Measurements from ENCODE around the gene SLX9.

SLX9 gene

GRCh38 chr21:44939532-44940115, at the start of gene SLX9:
SLX9 (plus strand) TSS chr21:44940029; CDS start chr21:44940058, 29 bp downstream.
- Histone ChIP-seq H3K27me3 (ENCODE audit: control insufficient read depth, insufficient read depth, low read length) (peaks cover 3% of the 10 kb centered on the region), H3K9ac (ENCODE audit: low read length) (peak within 1 kb of the TSS; percentile 81), H3K27ac (ENCODE audit: low read length) (no peak within 1 kb of the TSS), H3K4me1 (ENCODE audit: control insufficient read depth, low read depth, low read length) (peaks cover 12% of the 10 kb centered on the region), H3K4me3 (ENCODE audit: low read length) (peak within 1 kb of the TSS; percentile 97), H3K9me3 (ENCODE audit: control insufficient read depth, low read depth, low read length) (no peaks in the 10 kb centered on the region), H3K36me3 (ENCODE audit: control insufficient read depth, low read depth, low read length) (peaks cover 13% of the 10 kb centered on the region)

GRCh38 chr21:44890338-44890931, 49.4 kb upstream of the SLX9 start:
- H3K27me3 ChIP-seq (ENCODE audit: control insufficient read depth, insufficient read depth, low read length) = no peaks in the 10 kb centered on the region
- no peaks in the 10 kb centered on the region for H3K9me3 ChIP-seq (ENCODE audit: control insufficient read depth, low read depth, low read length)
- H3K36me3 ChIP-seq (ENCODE audit: control insufficient read depth, low read depth, low read length) = no peaks in the 10 kb centered on the region
- no peak overlapping the region for H3K27ac ChIP-seq (ENCODE audit: low read length)
- no peak overlapping the region for H3K9ac ChIP-seq (ENCODE audit: low read length)
- H3K4me3 ChIP-seq (ENCODE audit: low read length) = no peak overlapping the region
- H3K4me1 ChIP-seq (ENCODE audit: control insufficient read depth, low read depth, low read length) = no peaks in the 10 kb centered on the region

- no peak overlapping the region for H3K4me3 ChIP-seq (ENCODE audit: low read length)
- H3K4me1 ChIP-seq (ENCODE audit: control insufficient read depth, low read depth, low read length) = no peaks in the 10 kb centered on the region
- no peaks in the 10 kb centered on the region for H3K27me3 ChIP-seq (ENCODE audit: control insufficient read depth, insufficient read depth, low read length)
- H3K9me3 ChIP-seq (ENCODE audit: control insufficient read depth, low read depth, low read length) = no peaks in the 10 kb centered on the region
- H3K27ac ChIP-seq (ENCODE audit: low read length) = no peak overlapping the region
- no peaks in the 10 kb centered on the region for H3K36me3 ChIP-seq (ENCODE audit: control insufficient read depth, low read depth, low read length)
- no peak overlapping the region for H3K9ac ChIP-seq (ENCODE audit: low read length)
Observed at GRCh38 chr21:44890961-44891541, 48.8 kb upstream of the SLX9 start.

GRCh38 chr21:44891631-44892031, 48.2 kb upstream of the SLX9 start:
- H3K9me3 ChIP-seq (ENCODE audit: control insufficient read depth, low read depth, low read length) = no peaks in the 10 kb centered on the region
- no peak overlapping the region for H3K9ac ChIP-seq (ENCODE audit: low read length)
- no peaks in the 10 kb centered on the region for H3K27me3 ChIP-seq (ENCODE audit: control insufficient read depth, insufficient read depth, low read length)
- H3K4me3 ChIP-seq (ENCODE audit: low read length) = no peak overlapping the region
- no peaks in the 10 kb centered on the region for H3K4me1 ChIP-seq (ENCODE audit: control insufficient read depth, low read depth, low read length)
- no peaks in the 10 kb centered on the region for H3K36me3 ChIP-seq (ENCODE audit: control insufficient read depth, low read depth, low read length)
- no peak overlapping the region for H3K27ac ChIP-seq (ENCODE audit: low read length)

GRCh38 chr21:44892095-44892494, 47.7 kb upstream of the SLX9 start:
- no peak overlapping the region for H3K27ac ChIP-seq (ENCODE audit: low read length)
- no peak overlapping the region for H3K4me3 ChIP-seq (ENCODE audit: low read length)
- H3K9me3 ChIP-seq (ENCODE audit: control insufficient read depth, low read depth, low read length) = no peaks in the 10 kb centered on the region
- no peak overlapping the region for H3K9ac ChIP-seq (ENCODE audit: low read length)
- H3K4me1 ChIP-seq (ENCODE audit: control insufficient read depth, low read depth, low read length) = no peaks in the 10 kb centered on the region
- H3K36me3 ChIP-seq (ENCODE audit: control insufficient read depth, low read depth, low read length) = no peaks in the 10 kb centered on the region
- H3K27me3 ChIP-seq (ENCODE audit: control insufficient read depth, insufficient read depth, low read length) = no peaks in the 10 kb centered on the region

GRCh38 chr21:44892536-44893277, 47.1 kb upstream of the SLX9 start:
- no peak overlapping the region for H3K4me3 ChIP-seq (ENCODE audit: low read length)
- no peaks in the 10 kb centered on the region for H3K9me3 ChIP-seq (ENCODE audit: control insufficient read depth, low read depth, low read length)
- H3K27me3 ChIP-seq (ENCODE audit: control insufficient read depth, insufficient read depth, low read length) = no peaks in the 10 kb centered on the region
- H3K4me1 ChIP-seq (ENCODE audit: control insufficient read depth, low read depth, low read length) = no peaks in the 10 kb centered on the region
- no peaks in the 10 kb centered on the region for H3K36me3 ChIP-seq (ENCODE audit: control insufficient read depth, low read depth, low read length)
- no peak overlapping the region for H3K27ac ChIP-seq (ENCODE audit: low read length)
- H3K9ac ChIP-seq (ENCODE audit: low read length) = no peak overlapping the region

GRCh38 chr21:44893278-44893556, 46.6 kb upstream of the SLX9 start:
- Histone ChIP-seq H3K4me3 (ENCODE audit: low read length) (no peak overlapping the region), H3K36me3 (ENCODE audit: control insufficient read depth, low read depth, low read length) (no peaks in the 10 kb centered on the region), H3K9me3 (ENCODE audit: control insufficient read depth, low read depth, low read length) (no peaks in the 10 kb centered on the region), H3K27ac (ENCODE audit: low read length) (no peak overlapping the region), H3K9ac (ENCODE audit: low read length) (no peak overlapping the region), H3K27me3 (ENCODE audit: control insufficient read depth, insufficient read depth, low read length) (no peaks in the 10 kb centered on the region), H3K4me1 (ENCODE audit: control insufficient read depth, low read depth, low read length) (no peaks in the 10 kb centered on the region)

- H3K9me3 ChIP-seq (ENCODE audit: control insufficient read depth, low read depth, low read length) = no peaks in the 10 kb centered on the region
- H3K27me3 ChIP-seq (ENCODE audit: control insufficient read depth, insufficient read depth, low read length) = no peaks in the 10 kb centered on the region
- H3K36me3 ChIP-seq (ENCODE audit: control insufficient read depth, low read depth, low read length) = no peaks in the 10 kb centered on the region
- H3K9ac ChIP-seq (ENCODE audit: low read length) = no peak overlapping the region
- H3K4me3 ChIP-seq (ENCODE audit: low read length) = no peak overlapping the region
- no peaks in the 10 kb centered on the region for H3K4me1 ChIP-seq (ENCODE audit: control insufficient read depth, low read depth, low read length)
- no peak overlapping the region for H3K27ac ChIP-seq (ENCODE audit: low read length)
Observed at GRCh38 chr21:44893948-44894656, 45.7 kb upstream of the SLX9 start.

GRCh38 chr21:44894687-44895302, 45.0 kb upstream of the SLX9 start:
- Histone ChIP-seq H3K9ac (ENCODE audit: low read length) (no peak overlapping the region), H3K27ac (ENCODE audit: low read length) (no peak overlapping the region), H3K4me1 (ENCODE audit: control insufficient read depth, low read depth, low read length) (no peaks in the 10 kb centered on the region), H3K27me3 (ENCODE audit: control insufficient read depth, insufficient read depth, low read length) (no peaks in the 10 kb centered on the region), H3K9me3 (ENCODE audit: control insufficient read depth, low read depth, low read length) (no peaks in the 10 kb centered on the region), H3K36me3 (ENCODE audit: control insufficient read depth, low read depth, low read length) (no peaks in the 10 kb centered on the region), H3K4me3 (ENCODE audit: low read length) (no peak overlapping the region)

GRCh38 chr21:44895859-44896258, 44.0 kb upstream of the SLX9 start:
- no peaks in the 10 kb centered on the region for H3K27me3 ChIP-seq (ENCODE audit: control insufficient read depth, insufficient read depth, low read length)
- no peak overlapping the region for H3K9ac ChIP-seq (ENCODE audit: low read length)
- H3K36me3 ChIP-seq (ENCODE audit: control insufficient read depth, low read depth, low read length) = no peaks in the 10 kb centered on the region

GRCh38 chr21:44896561-44897286, 43.1 kb upstream of the SLX9 start:
- H3K9ac ChIP-seq (ENCODE audit: low read length) = no peak overlapping the region
- H3K27me3 ChIP-seq (ENCODE audit: control insufficient read depth, insufficient read depth, low read length) = no peaks in the 10 kb centered on the region
- no peaks in the 10 kb centered on the region for H3K9me3 ChIP-seq (ENCODE audit: control insufficient read depth, low read depth, low read length)
- no peaks in the 10 kb centered on the region for H3K36me3 ChIP-seq (ENCODE audit: control insufficient read depth, low read depth, low read length)
- no peak overlapping the region for H3K27ac ChIP-seq (ENCODE audit: low read length)
- no peak overlapping the region for H3K4me3 ChIP-seq (ENCODE audit: low read length)
- H3K4me1 ChIP-seq (ENCODE audit: control insufficient read depth, low read depth, low read length) = no peaks in the 10 kb centered on the region

More at GRCh38 chr21:44895859-44896258, 44.0 kb upstream of the SLX9 start:
- H3K27ac ChIP-seq (ENCODE audit: low read length) = no peak overlapping the region
- no peak overlapping the region for H3K4me3 ChIP-seq (ENCODE audit: low read length)
- H3K9me3 ChIP-seq (ENCODE audit: control insufficient read depth, low read depth, low read length) = no peaks in the 10 kb centered on the region
- H3K4me1 ChIP-seq (ENCODE audit: control insufficient read depth, low read depth, low read length) = no peaks in the 10 kb centered on the region

Data from iPS-18a (cell line).